ENCODE measurements around the gene PLEKHN1.
"Not testable (repeated sequence)": the region's sequence is repeated elsewhere in the genome, so short reads cannot be mapped to it uniquely, and the experiment has no call there.

Gene PLEKHN1

GRCh38 chr1:973459-974292 lies 7.4 kb downstream of the PLEKHN1 start:
- H3K36me3 ChIP-seq (ENCODE audit: control insufficient read depth, insufficient read depth, low read length) = no peaks in the 10 kb centered on the region
- H3K27me3 ChIP-seq (ENCODE audit: control insufficient read depth, insufficient read depth, low read length) = peaks cover 32% of the 10 kb centered on the region
- no peak overlapping the region for H3K9ac ChIP-seq (ENCODE audit: low read depth, low read length)

GRCh38 chr1:974293-974640 lies 8.0 kb downstream of the PLEKHN1 start:
- H3K27ac ChIP-seq (ENCODE audit: low read depth, low read length) = no peak overlapping the region
- no peak overlapping the region for H3K9ac ChIP-seq (ENCODE audit: low read depth, low read length)
- no peaks in the 10 kb centered on the region for H3K4me1 ChIP-seq (ENCODE audit: control insufficient read depth, insufficient read depth, low read length)
- no peaks in the 10 kb centered on the region for H3K36me3 ChIP-seq (ENCODE audit: control insufficient read depth, insufficient read depth, low read length)
- H3K4me3 ChIP-seq (ENCODE audit: low read depth, low read length) = no peak overlapping the region
- peaks cover 26% of the 10 kb centered on the region for H3K27me3 ChIP-seq (ENCODE audit: control insufficient read depth, insufficient read depth, low read length)
- no peaks in the 10 kb centered on the region for H3K9me3 ChIP-seq (ENCODE audit: control insufficient read depth, insufficient read depth, low read length)

More at GRCh38 chr1:973459-974292, 7.4 kb downstream of the PLEKHN1 start:
- Histone ChIP-seq H3K9me3 (ENCODE audit: control insufficient read depth, insufficient read depth, low read length) (no peaks in the 10 kb centered on the region), H3K4me1 (ENCODE audit: control insufficient read depth, insufficient read depth, low read length) (no peaks in the 10 kb centered on the region), H3K4me3 (ENCODE audit: low read depth, low read length) (no peak overlapping the region), H3K27ac (ENCODE audit: low read depth, low read length) (no peak overlapping the region)

GRCh38 chr1:974687-975328 lies 8.5 kb downstream of the PLEKHN1 start:
- no peaks in the 10 kb centered on the region for H3K36me3 ChIP-seq (ENCODE audit: control insufficient read depth, insufficient read depth, low read length)
- H3K4me1 ChIP-seq (ENCODE audit: control insufficient read depth, insufficient read depth, low read length) = no peaks in the 10 kb centered on the region
- H3K27me3 ChIP-seq (ENCODE audit: control insufficient read depth, insufficient read depth, low read length) = peaks cover 25% of the 10 kb centered on the region
- H3K9me3 ChIP-seq (ENCODE audit: control insufficient read depth, insufficient read depth, low read length) = no peaks in the 10 kb centered on the region
- no peak overlapping the region for H3K9ac ChIP-seq (ENCODE audit: low read depth, low read length)
- H3K4me3 ChIP-seq (ENCODE audit: low read depth, low read length) = no peak overlapping the region
- no peak overlapping the region for H3K27ac ChIP-seq (ENCODE audit: low read depth, low read length)

DNA sequence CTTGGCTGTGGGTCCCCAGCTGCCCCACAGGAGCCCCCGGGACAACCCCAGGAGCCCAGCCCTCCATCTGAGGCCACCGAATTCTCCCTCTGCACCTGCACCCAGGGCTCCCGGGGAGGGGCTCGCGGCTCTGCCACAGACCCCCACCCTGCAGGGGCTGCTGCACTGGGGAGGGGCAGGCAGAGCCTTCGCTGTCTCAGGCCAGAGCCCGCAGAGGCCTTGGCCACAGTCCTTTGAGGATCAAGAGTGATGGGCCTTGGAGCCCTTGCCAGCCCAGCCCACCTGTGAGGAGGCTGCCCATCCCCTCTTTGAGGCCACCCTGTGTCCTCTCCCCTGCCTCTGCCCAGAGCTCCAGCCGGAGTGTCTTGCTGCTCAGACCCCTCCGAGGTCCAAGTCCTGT lies 9.1 kb downstream of the PLEKHN1 start:
- Histone ChIP-seq H3K9me3 (ENCODE audit: control insufficient read depth, insufficient read depth, low read length) (no peaks in the 10 kb centered on the region), H3K9ac (ENCODE audit: low read depth, low read length) (no peak overlapping the region), H3K27ac (ENCODE audit: low read depth, low read length) (no peak overlapping the region), H3K36me3 (ENCODE audit: control insufficient read depth, insufficient read depth, low read length) (no peaks in the 10 kb centered on the region), H3K27me3 (ENCODE audit: control insufficient read depth, insufficient read depth, low read length) (peaks cover 22% of the 10 kb centered on the region), H3K4me1 (ENCODE audit: control insufficient read depth, insufficient read depth, low read length) (no peaks in the 10 kb centered on the region), H3K4me3 (ENCODE audit: low read depth, low read length) (no peak overlapping the region)

- peaks cover 20% of the 10 kb centered on the region for H3K27me3 ChIP-seq (ENCODE audit: control insufficient read depth, insufficient read depth, low read length)
- no peaks in the 10 kb centered on the region for H3K4me1 ChIP-seq (ENCODE audit: control insufficient read depth, insufficient read depth, low read length)
- H3K4me3 ChIP-seq (ENCODE audit: low read depth, low read length) = no peak overlapping the region
- H3K9me3 ChIP-seq (ENCODE audit: control insufficient read depth, insufficient read depth, low read length) = no peaks in the 10 kb centered on the region
- no peak overlapping the region for H3K9ac ChIP-seq (ENCODE audit: low read depth, low read length)
- no peak overlapping the region for H3K27ac ChIP-seq (ENCODE audit: low read depth, low read length)
- no peaks in the 10 kb centered on the region for H3K36me3 ChIP-seq (ENCODE audit: control insufficient read depth, insufficient read depth, low read length)
Observed at GRCh38 chr1:975896-976683, 9.8 kb downstream of the PLEKHN1 start.

DNA sequence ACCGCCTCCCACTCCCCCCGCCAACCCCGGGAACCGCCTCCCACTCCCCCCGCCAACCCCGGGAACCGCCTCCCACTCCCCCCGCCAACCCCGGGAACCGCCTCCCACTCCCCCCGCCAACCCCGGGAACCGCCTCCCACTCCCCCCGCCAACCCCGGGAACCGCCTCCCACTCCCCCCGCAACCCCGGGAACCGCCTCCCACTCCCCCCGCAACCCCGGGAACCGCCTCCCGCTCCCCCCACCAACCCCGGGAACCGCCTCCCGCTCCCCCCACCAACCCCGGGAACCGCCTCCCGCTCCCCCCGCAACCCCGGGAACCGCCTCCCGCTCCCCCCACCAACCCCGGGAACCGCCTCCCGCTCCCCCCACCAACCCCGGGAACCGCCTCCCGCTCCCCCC lies 10.5 kb downstream of the PLEKHN1 start:
- H3K9ac ChIP-seq (ENCODE audit: low read depth, low read length); H3K36me3 ChIP-seq (ENCODE audit: control insufficient read depth, insufficient read depth, low read length); H3K4me1 ChIP-seq (ENCODE audit: control insufficient read depth, insufficient read depth, low read length); H3K27ac ChIP-seq (ENCODE audit: low read depth, low read length); H3K9me3 ChIP-seq (ENCODE audit: control insufficient read depth, insufficient read depth, low read length); H3K4me3 ChIP-seq (ENCODE audit: low read depth, low read length): not testable (repeated sequence)
- H3K27me3 ChIP-seq (ENCODE audit: control insufficient read depth, insufficient read depth, low read length) = peaks cover 25% of the 10 kb centered on the region

GRCh38 chr1:978069-978834 lies 12.0 kb downstream of the PLEKHN1 start:
- Histone ChIP-seq H3K36me3 (ENCODE audit: control insufficient read depth, insufficient read depth, low read length) (no peaks in the 10 kb centered on the region), H3K9ac (ENCODE audit: low read depth, low read length) (no peak overlapping the region), H3K27me3 (ENCODE audit: control insufficient read depth, insufficient read depth, low read length) (peaks cover 35% of the 10 kb centered on the region)

GRCh38 chr1:978835-979743 lies 12.8 kb downstream of the PLEKHN1 start:
- no peak overlapping the region for H3K9ac ChIP-seq (ENCODE audit: low read depth, low read length)
- H3K9me3 ChIP-seq (ENCODE audit: control insufficient read depth, insufficient read depth, low read length) = no peaks in the 10 kb centered on the region
- no peak overlapping the region for H3K27ac ChIP-seq (ENCODE audit: low read depth, low read length)
- H3K4me1 ChIP-seq (ENCODE audit: control insufficient read depth, insufficient read depth, low read length) = no peaks in the 10 kb centered on the region
- no peak overlapping the region for H3K4me3 ChIP-seq (ENCODE audit: low read depth, low read length)
- H3K27me3 ChIP-seq (ENCODE audit: control insufficient read depth, insufficient read depth, low read length) = peaks cover 39% of the 10 kb centered on the region
- H3K36me3 ChIP-seq (ENCODE audit: control insufficient read depth, insufficient read depth, low read length) = no peaks in the 10 kb centered on the region

More at GRCh38 chr1:978069-978834, 12.0 kb downstream of the PLEKHN1 start:
- no peak overlapping the region for H3K27ac ChIP-seq (ENCODE audit: low read depth, low read length)
- H3K4me3 ChIP-seq (ENCODE audit: low read depth, low read length) = no peak overlapping the region
- H3K4me1 ChIP-seq (ENCODE audit: control insufficient read depth, insufficient read depth, low read length) = no peaks in the 10 kb centered on the region
- H3K9me3 ChIP-seq (ENCODE audit: control insufficient read depth, insufficient read depth, low read length) = no peaks in the 10 kb centered on the region

DNA sequence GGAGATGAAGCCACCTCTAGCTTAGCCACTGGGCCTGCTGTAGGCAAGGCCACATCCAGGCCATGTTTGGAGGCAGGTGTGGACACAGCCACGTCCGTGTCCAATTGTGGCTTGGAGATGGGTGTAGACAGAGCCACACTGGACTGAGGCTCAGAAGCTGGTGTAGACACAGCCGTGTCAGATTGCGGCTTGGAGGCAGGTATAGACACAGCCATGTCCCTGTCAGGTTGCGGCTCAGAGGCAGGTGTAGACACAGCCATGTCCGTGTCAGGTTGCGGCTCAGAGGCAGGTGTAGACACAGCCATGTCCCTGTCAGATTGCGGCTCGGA lies 13.4 kb downstream of the PLEKHN1 start:
- Histone ChIP-seq H3K27me3 (ENCODE audit: control insufficient read depth, insufficient read depth, low read length) (peaks cover 42% of the 10 kb centered on the region), H3K9me3 (ENCODE audit: control insufficient read depth, insufficient read depth, low read length) (no peaks in the 10 kb centered on the region), H3K9ac (ENCODE audit: low read depth, low read length) (no peak overlapping the region), H3K4me3 (ENCODE audit: low read depth, low read length) (no peak overlapping the region), H3K36me3 (ENCODE audit: control insufficient read depth, insufficient read depth, low read length) (no peaks in the 10 kb centered on the region), H3K4me1 (ENCODE audit: control insufficient read depth, insufficient read depth, low read length) (no peaks in the 10 kb centered on the region), H3K27ac (ENCODE audit: low read depth, low read length) (no peak overlapping the region)

- Histone ChIP-seq H3K27me3 (ENCODE audit: control insufficient read depth, insufficient read depth, low read length) (peaks cover 45% of the 10 kb centered on the region), H3K27ac (ENCODE audit: low read depth, low read length) (no peak overlapping the region), H3K9ac (ENCODE audit: low read depth, low read length) (no peak overlapping the region), H3K36me3 (ENCODE audit: control insufficient read depth, insufficient read depth, low read length) (no peaks in the 10 kb centered on the region), H3K4me1 (ENCODE audit: control insufficient read depth, insufficient read depth, low read length) (no peaks in the 10 kb centered on the region), H3K9me3 (ENCODE audit: control insufficient read depth, insufficient read depth, low read length) (no peaks in the 10 kb centered on the region), H3K4me3 (ENCODE audit: low read depth, low read length) (no peak overlapping the region)
Observed at GRCh38 chr1:980137-980571, 13.9 kb downstream of the PLEKHN1 start.

All from HUES48 (cell line).